Lung (tissue), 12 donors: ENCODE measurements around the gene CKLF. TPM values are rescaled to one million over a fixed set of nuclear protein-coding genes. Genes with fewer than 3 reads are reported as not detected.
"Not testable (repeated sequence)": the region's sequence is repeated elsewhere in the genome, so short reads cannot be mapped to it uniquely, and the experiment has no call there.

Experiments
- ATAC-seq: fragments of 200-7000 bp; cut with Tn5 transposase; one replicate; pipeline ENCODE4 v1.9.1; 2020; ENCODE audit warnings: moderate number of reproducible peaks; ENCODE audit not compliant: insufficient read depth, low FRiP score
- DNase-seq, 3 donors: peaks; one replicate each; pipeline ENCODE4 v3.0.0-alpha.2; 2013 to 2017
- H3K27ac ChIP-seq, 2 donors: one replicate each; pipeline ENCODE4 v1.5.1; 2013; ENCODE audit warnings: mild to moderate bottlenecking in 2 of 2, moderate library complexity in 2 of 2, control low read depth in 1 of 2, inconsistent platforms in 1 of 2, low read depth in 1 of 2, low read length in 1 of 2
- H3K27me3 ChIP-seq, 3 donors: one replicate each; pipeline ENCODE4 v1.5.1; 2013; ENCODE audit warnings: low read length in 2 of 3; ENCODE audit not compliant: control insufficient read depth in 3 of 3, insufficient read depth in 3 of 3
- H3K36me3 ChIP-seq, 4 donors: one replicate each; pipeline ENCODE4 v1.5.1; 2013; ENCODE audit warnings: low read length in 4 of 4, mild to moderate bottlenecking in 1 of 4, moderate library complexity in 1 of 4; ENCODE audit not compliant: control insufficient read depth in 4 of 4, insufficient read depth in 4 of 4
- H3K4me1 ChIP-seq, 5 donors: one replicate each; pipeline ENCODE4 v1.5.1; 2013; ENCODE audit warnings: low read length in 5 of 5, mild to moderate bottlenecking in 2 of 5, moderate library complexity in 1 of 5; ENCODE audit not compliant: control insufficient read depth in 5 of 5, insufficient read depth in 5 of 5
- H3K4me3 ChIP-seq: one replicate; pipeline ENCODE4 v1.5.1; 2013; ENCODE audit warnings: mild to moderate bottlenecking, control low read depth, moderate library complexity
- H3K9ac ChIP-seq, 2 donors: one replicate each; pipeline ENCODE4 v1.5.1; 2013; ENCODE audit warnings: low read length in 2 of 2, control low read depth in 1 of 2; ENCODE audit not compliant: insufficient read depth in 1 of 2
- H3K9me3 ChIP-seq, 4 donors: one replicate each; pipeline ENCODE4 v1.5.1; 2013; ENCODE audit warnings: low read length in 3 of 4, mild to moderate bottlenecking in 1 of 4, moderate library complexity in 1 of 4; ENCODE audit not compliant: control insufficient read depth in 4 of 4, insufficient read depth in 3 of 4
- WGBS, 2 donors: extraction: QIAGEN DNeasy Blood & Tissue Kit; methylation state at CpG; one replicate each; pipeline ENCODE4 v1.1.7; 2013; 5-methylcytosine and 5-hydroxymethylcytosine counted together
- polyA plus RNA-seq, 2 donors: library from polyadenylated mRNA; stranded (reverse); fragments of 200-250 nt; gene quantifications; one replicate each; pipeline ENCODE4 v1.2.1, GENCODE V29; 2013
- total RNA-seq, 2 donors: library from RNA; depleted of rRNA in 1 of 2; stranded (reverse); fragments of >200 nt in 1 of 2; gene quantifications; one replicate each; pipeline ENCODE4 v1.2.1, GENCODE V29; 2014 to 2021
- TF ChIP-seq, protein P1 (sequence below): IDR thresholded peaks from 2 replicates; pipeline ENCODE4 v1.5.1; 2012; ENCODE audit warnings: mild to moderate bottlenecking; ENCODE audit errors: control extremely low read depth, extremely low read depth
- donor health status: control.
- donor health status: control.
- donor health status: Bipolar disorder and iron deficiency.
- donor health status: healthy.
- donor health status: DM: yes; HTN: yes; CAD: no.

Gene CKLF
- total and polyA plus RNA-seq, 4 donors: 43.1 to 133 (median 46.2) TPM

DNA sequence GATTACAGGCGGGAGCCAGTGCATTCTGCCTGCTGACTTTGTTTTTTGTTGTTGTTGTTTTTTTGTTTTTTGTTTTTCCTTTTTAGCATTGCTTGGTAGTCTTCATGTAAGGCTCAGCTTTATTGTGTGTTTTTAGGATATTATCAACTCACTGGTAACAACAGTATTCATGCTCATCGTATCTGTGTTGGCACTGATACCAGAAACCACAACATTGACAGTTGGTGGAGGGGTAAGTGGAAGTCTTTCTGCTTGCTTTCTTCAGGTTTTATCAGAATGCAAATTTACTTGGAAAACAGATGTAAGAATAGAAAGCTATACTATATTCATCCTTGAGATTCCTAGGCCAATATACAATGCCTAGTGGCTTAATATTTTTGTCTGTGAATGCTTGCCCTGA lies 10.6 kb downstream of the CKLF start:
- H3K4me3 ChIP-seq: no peak overlapping the region
- TF ChIP-seq, protein P1, sequence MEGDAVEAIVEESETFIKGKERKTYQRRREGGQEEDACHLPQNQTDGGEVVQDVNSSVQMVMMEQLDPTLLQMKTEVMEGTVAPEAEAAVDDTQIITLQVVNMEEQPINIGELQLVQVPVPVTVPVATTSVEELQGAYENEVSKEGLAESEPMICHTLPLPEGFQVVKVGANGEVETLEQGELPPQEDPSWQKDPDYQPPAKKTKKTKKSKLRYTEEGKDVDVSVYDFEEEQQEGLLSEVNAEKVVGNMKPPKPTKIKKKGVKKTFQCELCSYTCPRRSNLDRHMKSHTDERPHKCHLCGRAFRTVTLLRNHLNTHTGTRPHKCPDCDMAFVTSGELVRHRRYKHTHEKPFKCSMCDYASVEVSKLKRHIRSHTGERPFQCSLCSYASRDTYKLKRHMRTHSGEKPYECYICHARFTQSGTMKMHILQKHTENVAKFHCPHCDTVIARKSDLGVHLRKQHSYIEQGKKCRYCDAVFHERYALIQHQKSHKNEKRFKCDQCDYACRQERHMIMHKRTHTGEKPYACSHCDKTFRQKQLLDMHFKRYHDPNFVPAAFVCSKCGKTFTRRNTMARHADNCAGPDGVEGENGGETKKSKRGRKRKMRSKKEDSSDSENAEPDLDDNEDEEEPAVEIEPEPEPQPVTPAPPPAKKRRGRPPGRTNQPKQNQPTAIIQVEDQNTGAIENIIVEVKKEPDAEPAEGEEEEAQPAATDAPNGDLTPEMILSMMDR: no peak
- H3K27ac ChIP-seq: no peak overlapping the region
- DNase-seq (no peak), ATAC-seq (no peak)
- no peak overlapping the region for H3K9ac ChIP-seq
- H3K9me3 ChIP-seq: peaks cover 0 to 2% (median 0%) of the 10 kb centered on the region in 4 donors
- H3K4me1 ChIP-seq: no peaks in the 10 kb centered on the region
- peaks cover 0 to 29% (median 23%) of the 10 kb centered on the region in 4 donors for H3K36me3 ChIP-seq
- WGBS, 2 donors: 62 to 88% methylated on average over 2 of the region's 2 CpGs
- no peaks in the 10 kb centered on the region for H3K27me3 ChIP-seq

DNA sequence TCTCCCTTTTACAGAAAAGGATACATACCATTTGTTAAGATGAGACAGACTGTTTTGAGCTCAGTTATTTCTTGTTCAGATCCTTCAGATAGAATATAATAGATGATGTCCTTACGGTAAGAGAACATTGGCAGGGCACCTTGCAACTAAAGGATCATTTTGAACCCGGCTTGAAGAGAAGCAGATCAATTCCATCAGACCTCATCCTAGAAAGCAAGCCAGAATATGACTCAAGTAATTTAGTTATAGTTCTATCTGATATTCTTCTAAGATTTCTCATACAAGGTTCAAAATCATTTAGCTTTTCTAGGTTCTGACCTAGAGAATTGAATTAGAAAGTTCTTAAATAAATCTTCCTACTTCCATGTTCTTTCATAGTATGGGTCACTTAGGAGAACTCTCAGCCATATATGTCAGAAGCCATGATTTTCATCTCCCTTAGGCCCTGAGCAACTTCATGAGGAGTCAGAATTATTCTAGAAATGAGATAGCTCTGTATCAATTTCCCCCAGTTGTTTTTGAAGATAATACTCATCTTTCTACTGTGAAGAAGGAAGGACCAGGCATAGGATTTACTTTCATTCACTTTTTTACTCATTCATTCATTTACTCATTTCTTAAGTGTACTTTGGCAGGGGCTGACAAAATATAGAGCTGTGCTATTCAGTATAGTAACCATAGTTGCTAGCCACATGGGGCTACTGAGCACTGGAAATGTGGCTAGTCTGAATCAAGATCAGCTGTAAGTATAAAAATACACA lies 11.4 kb downstream of the CKLF start:
- no peaks in the 10 kb centered on the region for H3K4me1 ChIP-seq
- H3K4me3 ChIP-seq: no peak overlapping the region
- 87 to 95% methylated on average over 2 of the region's 2 CpGs for WGBS, 2 donors
- no peak overlapping the region for H3K27ac ChIP-seq
- peaks cover 0 to 2% (median 0%) of the 10 kb centered on the region in 4 donors for H3K9me3 ChIP-seq
- no peaks in the 10 kb centered on the region for H3K27me3 ChIP-seq
- TF ChIP-seq, protein P1: no peak
- DNase-seq: no peak
- H3K9ac ChIP-seq: no peak overlapping the region
- H3K36me3 ChIP-seq: peaks cover 0 to 24% (median 23%) of the 10 kb centered on the region in 4 donors
- ATAC-seq: no peak

DNA sequence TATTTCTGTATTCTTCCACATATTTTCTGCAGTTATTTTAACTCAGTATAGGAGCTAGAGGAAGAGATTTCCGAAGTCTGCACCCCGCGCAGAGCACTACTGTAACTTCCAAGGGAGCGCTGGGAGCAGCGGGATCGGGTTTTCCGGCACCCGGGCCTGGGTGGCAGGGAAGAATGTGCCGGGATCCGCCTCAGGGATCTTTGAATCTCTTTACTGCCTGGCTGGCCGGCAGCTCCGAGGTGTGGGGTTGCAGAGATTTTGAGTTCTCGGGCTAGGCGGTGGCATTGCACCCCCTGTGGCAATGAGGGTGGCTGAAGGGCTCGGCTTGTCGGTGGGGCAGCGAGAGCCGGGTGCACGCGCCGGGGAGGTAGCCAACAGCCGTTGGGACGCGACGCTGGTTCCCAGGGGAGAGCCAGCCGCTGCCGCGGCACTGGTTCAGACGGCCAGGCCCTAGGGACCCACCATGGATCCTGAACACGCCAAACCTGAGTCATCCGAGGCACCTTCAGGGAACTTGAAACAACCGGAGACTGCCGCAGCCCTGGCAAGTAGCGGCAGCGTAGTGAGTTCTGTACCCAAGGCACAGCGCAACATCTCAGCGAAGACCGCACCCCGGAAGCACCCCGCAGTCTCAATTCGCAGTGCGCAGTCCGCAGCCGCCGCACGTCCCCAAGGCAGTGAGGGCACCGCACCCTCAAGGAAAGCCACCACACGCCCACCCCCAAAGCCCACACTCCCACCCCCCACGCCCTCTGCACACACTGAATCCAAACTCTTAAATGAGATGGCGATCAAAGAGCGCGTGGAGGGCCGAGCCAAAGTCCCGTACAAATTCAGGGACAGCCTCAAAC lies 13.9 kb downstream of the CKLF start, which contains the start of gene CMTM1:
Gene CMTM1, plus strand, starts transcription at position 389 of the 851 bp plus-strand sequence. Its CDS starts 75 bp downstream, at position 464.
- no peaks in the 10 kb centered on the region for H3K27me3 ChIP-seq
- H3K27ac ChIP-seq: no peak within 1 kb of the TSS
- H3K4me1 ChIP-seq: peaks cover 0 to 2% (median 0%) of the 10 kb centered on the region in 5 donors
- no peak within 1 kb of the TSS for H3K4me3 ChIP-seq
- TF ChIP-seq, protein P1: no peak
- 95 to 99% methylated on average over 49 to 54 of the region's 54 CpGs for WGBS, 2 donors
- ATAC-seq: no peak
- no peak within 1 kb of the TSS for H3K9ac ChIP-seq
- peaks cover 0 to 2% (median 0%) of the 10 kb centered on the region in 4 donors for H3K9me3 ChIP-seq
- no peak for DNase-seq
- H3K36me3 ChIP-seq: peaks cover 0 to 21% (median 17%) of the 10 kb centered on the region in 4 donors

DNA sequence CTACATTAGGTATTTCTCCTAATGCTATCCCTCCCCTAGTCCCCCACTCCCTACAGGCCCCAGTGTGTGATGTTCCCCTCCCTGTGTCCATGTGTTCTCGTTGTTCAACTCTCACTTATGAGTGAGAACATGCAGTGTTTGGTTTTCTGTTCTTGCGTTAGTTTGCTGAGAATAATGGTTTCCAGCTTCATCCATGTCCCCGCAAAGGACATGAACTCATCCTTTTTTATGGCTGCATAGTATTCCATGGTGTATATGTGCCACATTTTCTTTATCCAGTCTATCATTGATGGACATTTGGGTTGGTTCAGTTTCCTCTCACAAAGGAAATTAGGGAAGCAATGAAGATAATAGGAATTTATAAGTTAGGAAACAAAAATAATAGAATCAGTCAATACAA lies 14.9 kb downstream of the CKLF start:
- H3K4me1 ChIP-seq, H3K4me3 ChIP-seq, H3K27ac ChIP-seq, H3K9me3 ChIP-seq, H3K27me3 ChIP-seq, ATAC-seq, DNase-seq, H3K9ac ChIP-seq: not testable (repeated sequence)
- 93 to 98% methylated on average over 3 of the region's 3 CpGs for WGBS, 2 donors
- H3K36me3 ChIP-seq: peaks cover 0 to 21% (median 16%) of the 10 kb centered on the region in 4 donors
